ENCODE data around the gene FRRS1L. TPM values are rescaled to one million over a fixed set of nuclear protein-coding genes. Genes with fewer than 3 reads are reported as not detected.

Gene FRRS1L
- total and polyA plus RNA-seq, 2 of the 4 experiments (the other 2 are of a cell fraction) = under 0.01 to 0.05 TPM

- no TSS peak for BruUV-seq (replicated peaks)
- Histone ChIP-seq H3K4me2 (ENCODE audit: low read depth, low read length) (no peak overlapping the region), H4K91ac (ENCODE audit: insufficient read depth, low read depth, low read length) (no peak overlapping the region), H3K9me3 (ENCODE audit: control insufficient read depth, insufficient read depth, low read length) (no peaks in the 10 kb centered on the region), H3K23ac (ENCODE audit: low read depth, low read length) (no peak overlapping the region), H2AK5ac (ENCODE audit: low read depth, low read length) (no peak overlapping the region), H3K4ac (ENCODE audit: low read depth, low read length) (no peak overlapping the region), H4K20me1 (ENCODE audit: insufficient read depth, low read length) (no peaks in the 10 kb centered on the region), H3K14ac (replicated peaks; ENCODE audit: low read depth, low read length) (no peak overlapping the region), H4K8ac (ENCODE audit: low read depth in 2 of 2, low read length in 2 of 2) (no peak overlapping the region), H3K4me1 (ENCODE audit: control insufficient read depth, insufficient read depth, low read length) (no peaks in the 10 kb centered on the region), H4K5ac (ENCODE audit: low read depth, low read length) (no peak overlapping the region), H2AFZ (replicated peaks; ENCODE audit: low read length, poor library complexity) (no peak overlapping the region), H3K27me3 (ENCODE audit: control insufficient read depth, insufficient read depth, low read length) (peaks cover 29% of the 10 kb centered on the region), H3K36me3 (ENCODE audit: control insufficient read depth, insufficient read depth, low read length) (no peaks in the 10 kb centered on the region), H3K27ac (ENCODE audit: insufficient read depth, low read length) (no peak overlapping the region), H3K9ac (ENCODE audit: low read depth, low read length) (no peak overlapping the region), H3K56ac (ENCODE audit: extremely low read depth, insufficient read depth, low read length) (no peak overlapping the region), H2BK120ac (ENCODE audit: low read depth, low read length) (no peak overlapping the region), H3K9me1 (ENCODE audit: insufficient read depth, low read length) (no peaks in the 10 kb centered on the region), H2BK20ac (ENCODE audit: low read depth, low read length) (no peak overlapping the region), H3K79me1 (ENCODE audit: low read depth in 1 of 2, low read length in 2 of 2) (no peaks in the 10 kb centered on the region), H2BK15ac (ENCODE audit: low read depth, low read length) (no peak overlapping the region), H2AK9ac (replicated peaks; ENCODE audit: low read depth, low read length, poor library complexity) (no peak overlapping the region), H2BK5ac (ENCODE audit: low read depth, low read length, poor library complexity, severe bottlenecking) (no peak overlapping the region), H3K4me3 (ENCODE audit: insufficient read depth, low read depth, low read length) (no peak overlapping the region), H3K18ac (ENCODE audit: low read depth, low read length) (no peak overlapping the region)
- ChIA-PET CTCF (no interaction called here), POLR2A (ENCODE audit: unreplicated experiment) (no interaction called here)
- TF ChIP-seq USF2 (IDR thresholded peaks at IDR 0.05; ENCODE audit: low read depth, low read length) (no peak), RCOR1 (IDR thresholded peaks at IDR 0.05; ENCODE audit: insufficient replicate concordance, low read length) (no peak), NFE2L2 (IDR thresholded peaks at IDR 0.05; ENCODE audit: low read depth, low read length) (no peak), POLR2A (IDR thresholded peaks at IDR 0.05; ENCODE audit: low read depth, low read length) (no peak), ELK1 (IDR thresholded peaks at IDR 0.05; ENCODE audit: borderline replicate concordance, low read depth, low read length) (no peak), RFX5 (IDR thresholded peaks at IDR 0.05; ENCODE audit: low read depth, low read length) (no peak), FOS (IDR thresholded peaks at IDR 0.05; ENCODE audit: low read depth, low read length) (no peak), CTCF (conservative IDR thresholded peaks at IDR 0.05; ENCODE audit: low read depth, low read length) (no peak), CEBPB (IDR thresholded peaks at IDR 0.05; ENCODE audit: low read depth, low read length) (no peak), MAZ (IDR thresholded peaks at IDR 0.05; ENCODE audit: borderline replicate concordance, low read depth, low read length) (no peak), CHD1 (IDR thresholded peaks at IDR 0.05; ENCODE audit: low read depth, low read length) (no peak), MXI1 (IDR thresholded peaks at IDR 0.05; ENCODE audit: borderline replicate concordance, low read depth, low read length) (no peak), RAD21 (IDR thresholded peaks at IDR 0.05; ENCODE audit: low read length) (no peak), SMC3 (IDR thresholded peaks at IDR 0.05; ENCODE audit: low read depth, low read length) (no peak), BHLHE40 (IDR thresholded peaks at IDR 0.05; ENCODE audit: low read depth, low read length) (no peak)
- ATAC-seq (ENCODE audit: low read depth) (no peak), DNase-seq (no peak)
- intact Hi-C loops (cut with micrococcal nuclease) (loop anchor here (10.0 kb wide), 1 partner anchor 60 kb away; no protein-coding TSS in a partner anchor), in situ Hi-C loops (cut with MboI; ENCODE audit: low sequenced_read_pairs) (no loop called here), dilution Hi-C loops (cut with HindIII; ENCODE audit: low sequenced_read_pairs, unreplicated experiment) (no loop called here)
- WGBS, 2 experiments (ENCODE audit: extremely low coverage in 2 of 2, insufficient read length in 1 of 2) = 75% methylated on average over 6 of the region's 6 CpGs; no CpG with 5 or more reads in 1 of the 2 experiments
Observed at GRCh38 chr9:109214414-109214813, 47.4 kb upstream of the FRRS1L start.

Measured in IMR-90 (cell line).